Cardiac fibroblast (primary cell): Measurements from ENCODE around the gene IGBP1.

ENCODE experiments used
- DNase-seq, 2 donors: peaks; one replicate each; pipeline versions ENCODE4 v3.0.0 to v3.0.0-alpha.2; 2010; ENCODE audit warnings: low read depth in 2 of 2
- H3K4me3 ChIP-seq, 2 donors: replicated peaks in 1 of 2; 1 replicate in 1 of 2; 2 replicates in 1 of 2; pipeline ENCODE4 v1.5.1; 2011; ENCODE audit warnings: low read depth in 2 of 2, low read length in 2 of 2, mild to moderate bottlenecking in 2 of 2, moderate library complexity in 1 of 2
- CTCF ChIP-seq: IDR thresholded peaks from one replicate; pipeline ENCODE4 v1.5.1; 2011; ENCODE audit warnings: low read depth, mild to moderate bottlenecking, low read length, inconsistent platforms

Gene IGBP1

GRCh38 chrX:70166601-70167590 lies 33.6 kb downstream of the IGBP1 start:
- TF ChIP-seq CTCF = no peak
- DNase-seq = peak; percentile 59 to 70
- no peak overlapping the region for H3K4me3 ChIP-seq

GRCh38 chrX:70168238-70169188 lies 35.3 kb downstream of the IGBP1 start:
- DNase-seq = peak; percentile 72 to 75
- TF ChIP-seq CTCF = no peak
- no peak overlapping the region for H3K4me3 ChIP-seq

- TF ChIP-seq CTCF = no peak
- no peak overlapping the region for H3K4me3 ChIP-seq
- no peak for DNase-seq
These were observed 36.0 kb downstream of the IGBP1 start for GRCh38 chrX:70169281-70169680.

GRCh38 chrX:70171624-70172023 lies 38.4 kb downstream of the IGBP1 start:
- no peak for TF ChIP-seq CTCF
- DNase-seq = peak in 1 of 2 donors; percentile 38
- no peak overlapping the region for H3K4me3 ChIP-seq

- no peak for TF ChIP-seq CTCF
- DNase-seq = peak in 1 of 2 donors; percentile 65
- H3K4me3 ChIP-seq = no peak overlapping the region
These were observed 39.0 kb downstream of the IGBP1 start for GRCh38 chrX:70172221-70172620.

- no peak overlapping the region for H3K4me3 ChIP-seq
- no peak for DNase-seq
- no peak for TF ChIP-seq CTCF
These were observed 39.7 kb downstream of the IGBP1 start for GRCh38 chrX:70172964-70173363.
